HG02981 (cell line): ENCODE results near the gene PDZD2.

Experiments
- ATAC-seq: cut with Tn5 transposase; IDR thresholded peaks from one replicate; pipeline ENCODE4 v1.9.1; 2021; ENCODE audit warnings: mild to moderate bottlenecking, moderate library complexity; ENCODE audit not compliant: unreplicated experiment

The PDZD2 gene

DNA sequence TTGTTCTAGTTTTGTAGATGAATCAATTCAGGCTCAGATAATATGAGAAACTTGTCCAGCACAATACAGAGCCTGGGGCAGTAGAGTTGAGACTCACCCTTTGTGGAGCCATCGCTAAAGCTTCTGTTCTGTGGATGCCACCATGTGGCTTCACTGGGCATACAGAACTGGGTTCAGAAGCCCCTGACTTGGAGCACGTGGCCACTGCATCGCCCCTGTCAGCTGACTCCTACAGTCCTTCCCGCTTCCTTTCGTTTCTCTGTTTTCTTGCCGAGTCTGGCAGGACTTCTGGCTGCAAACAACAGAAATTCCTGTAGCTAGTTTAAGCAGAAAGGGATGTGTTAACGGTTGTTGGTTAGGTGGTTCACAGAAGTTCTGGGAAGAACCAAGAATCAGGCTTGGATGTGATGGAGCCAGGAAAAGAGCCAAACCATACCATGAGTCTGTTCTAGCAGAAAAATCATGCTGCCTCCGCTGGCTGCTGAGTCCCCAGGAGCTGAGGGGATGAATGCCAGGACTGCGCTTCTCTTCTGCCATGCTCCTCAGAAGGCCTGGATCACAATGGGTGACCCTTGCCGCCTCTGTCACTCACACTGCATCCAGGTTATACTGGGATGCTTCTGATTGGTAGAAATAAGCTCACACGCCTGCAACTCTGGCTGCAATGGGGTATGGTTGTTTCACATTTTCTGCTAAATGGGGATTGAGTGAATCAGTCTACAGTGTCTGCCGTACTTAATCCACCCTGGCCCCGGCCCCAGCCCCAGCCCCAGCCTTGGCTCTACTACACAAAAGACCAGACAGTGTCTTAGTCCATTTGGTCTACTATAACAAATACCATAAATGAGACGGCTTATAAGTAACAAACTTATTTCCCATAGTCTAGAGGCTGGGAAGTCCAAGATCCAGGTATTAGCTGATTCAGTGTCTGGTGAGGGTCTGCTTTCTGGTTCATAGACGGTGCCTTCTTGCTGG, 272.6 kb downstream of the PDZD2 start:
- ATAC-seq: no peak

GRCh38 chr5:31913808-31914207, 274.9 kb downstream of the PDZD2 start:
- no peak for ATAC-seq

GRCh38 chr5:31916327-31916726, 277.4 kb downstream of the PDZD2 start:
- ATAC-seq: no peak

- ATAC-seq: no peak
Observed at GRCh38 chr5:31918739-31919138, 279.8 kb downstream of the PDZD2 start.

DNA sequence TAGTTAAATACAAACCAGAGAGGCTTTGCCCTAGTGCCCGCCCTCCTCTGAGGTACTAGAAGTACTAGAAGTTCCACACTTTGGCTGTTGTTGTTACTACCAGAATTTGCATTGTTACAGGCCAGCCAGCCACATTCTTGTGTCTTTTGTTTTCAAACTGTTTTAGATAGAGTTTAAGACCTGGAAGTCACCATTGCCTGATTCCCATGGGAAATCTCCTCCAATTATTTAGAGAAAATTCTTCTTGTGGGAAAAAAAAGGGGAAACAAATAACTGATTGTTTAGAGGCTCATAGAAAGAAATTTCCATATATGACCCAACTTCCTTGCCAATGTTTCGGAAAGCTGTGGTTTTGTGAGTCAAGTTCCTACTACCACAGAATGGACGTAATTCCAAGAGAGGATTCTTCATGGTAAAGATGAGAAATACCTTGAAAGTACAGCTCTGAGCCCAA, 282.9 kb downstream of the PDZD2 start:
- no peak for ATAC-seq

DNA sequence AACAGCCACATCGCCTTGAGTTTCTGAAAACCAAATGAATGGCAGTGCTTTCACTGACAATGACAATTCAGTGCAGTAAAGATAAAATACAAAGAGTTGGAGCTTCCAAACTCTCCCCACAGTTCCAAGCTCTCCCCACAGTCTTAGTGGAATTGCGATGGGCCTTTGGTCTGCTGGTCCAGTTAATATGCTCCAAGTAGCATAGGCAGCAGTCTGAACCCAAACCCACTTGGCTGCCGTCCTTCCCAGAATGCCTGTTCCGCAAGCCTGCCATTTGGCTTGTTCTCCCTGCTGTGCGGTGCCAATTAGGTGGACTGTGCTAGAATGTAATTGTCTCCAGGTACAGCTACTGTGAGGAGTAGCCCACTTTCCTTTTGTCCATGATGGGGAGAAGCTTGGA, 285.1 kb downstream of the PDZD2 start:
- no peak for ATAC-seq

- no peak for ATAC-seq
Observed at GRCh38 chr5:31931874-31932273, 292.9 kb downstream of the PDZD2 start.

GRCh38 chr5:31934156-31934555, 295.2 kb downstream of the PDZD2 start:
- ATAC-seq: no peak

- no peak for ATAC-seq
Observed at GRCh38 chr5:31935496-31936369, 296.8 kb downstream of the PDZD2 start.

DNA sequence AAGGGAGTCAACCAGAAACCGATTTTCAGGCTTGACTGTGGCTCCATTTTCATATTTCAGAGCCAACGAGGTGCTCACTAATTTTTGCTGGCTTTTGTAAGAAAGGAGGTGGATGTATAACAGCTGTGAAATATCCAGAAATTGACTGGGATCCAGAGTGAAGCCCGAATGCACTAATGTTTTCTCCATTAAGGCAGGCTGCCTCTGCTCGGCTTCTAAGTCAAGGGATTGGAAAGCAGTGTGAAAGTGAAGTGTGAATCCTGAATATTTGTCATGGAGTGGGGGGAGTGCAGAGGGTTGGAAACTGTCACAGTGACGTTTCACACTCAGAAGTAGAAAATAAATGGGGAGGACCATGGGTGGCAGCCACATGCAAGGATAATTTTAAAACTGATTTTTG, 297.8 kb downstream of the PDZD2 start:
- ATAC-seq: no peak

DNA sequence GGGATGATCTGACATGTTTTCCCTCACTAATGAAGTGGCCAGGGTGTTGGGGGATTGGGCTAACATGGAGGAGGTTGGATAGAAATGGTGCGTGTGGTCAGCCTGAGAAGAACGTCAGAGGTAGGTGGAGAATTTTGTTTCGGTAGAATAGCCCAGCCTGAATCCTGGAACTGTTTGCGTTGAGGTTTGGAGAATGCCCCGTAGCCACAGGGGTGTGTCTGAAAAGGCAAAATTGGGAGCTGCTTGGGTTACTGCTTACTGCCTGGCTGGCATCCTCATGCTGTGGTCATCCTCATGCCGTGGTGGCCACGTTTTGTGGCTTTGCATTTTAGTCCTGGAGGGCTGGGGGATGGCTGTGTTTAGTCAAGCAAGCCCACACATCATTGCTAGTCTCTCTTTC, 298.3 kb downstream of the PDZD2 start:
- ATAC-seq: no peak

DNA sequence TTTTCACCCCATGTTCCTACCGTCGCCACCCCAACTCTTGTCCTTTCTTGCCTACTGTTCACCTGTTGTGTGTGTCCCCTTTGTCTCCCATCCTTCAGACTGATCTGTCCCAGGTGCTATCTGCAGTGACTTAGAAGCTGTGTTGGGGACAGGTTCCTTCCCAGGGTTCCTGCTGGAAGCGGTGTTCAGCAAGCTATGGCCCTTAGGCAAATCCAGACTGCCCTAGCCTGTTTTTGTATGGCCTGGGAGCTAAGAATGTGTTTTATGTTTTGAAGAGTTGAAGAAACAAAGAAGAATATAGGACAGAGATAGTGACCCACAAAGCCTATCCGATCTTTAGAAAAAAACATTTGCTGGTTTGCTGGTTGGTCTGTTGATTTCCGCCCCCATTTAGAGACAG, 298.8 kb downstream of the PDZD2 start:
- ATAC-seq: no peak

- ATAC-seq: no peak
Observed at GRCh38 chr5:31939151-31939550, 300.2 kb downstream of the PDZD2 start.

- ATAC-seq: no peak
Observed at GRCh38 chr5:31941151-31941755, 302.3 kb downstream of the PDZD2 start.

DNA sequence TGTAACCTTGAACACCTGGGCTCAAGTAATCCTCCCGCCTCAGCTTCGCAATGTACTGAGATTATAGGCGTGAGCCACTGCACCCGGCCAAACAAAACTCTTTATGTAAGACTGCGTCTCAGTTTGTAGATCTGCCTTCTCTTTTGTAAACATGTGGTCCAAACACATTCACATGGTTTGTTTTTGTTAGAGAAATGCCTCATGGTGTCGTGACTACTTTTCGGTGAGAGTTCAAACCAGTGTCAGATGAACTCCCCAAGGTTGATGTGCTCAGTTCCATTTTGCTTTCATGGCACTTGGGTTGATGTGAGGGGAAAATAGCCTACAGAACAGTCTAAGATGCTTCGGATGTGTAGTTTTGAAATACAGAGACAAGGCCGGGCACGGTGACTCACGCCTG, 303.6 kb downstream of the PDZD2 start:
- ATAC-seq: no peak

DNA sequence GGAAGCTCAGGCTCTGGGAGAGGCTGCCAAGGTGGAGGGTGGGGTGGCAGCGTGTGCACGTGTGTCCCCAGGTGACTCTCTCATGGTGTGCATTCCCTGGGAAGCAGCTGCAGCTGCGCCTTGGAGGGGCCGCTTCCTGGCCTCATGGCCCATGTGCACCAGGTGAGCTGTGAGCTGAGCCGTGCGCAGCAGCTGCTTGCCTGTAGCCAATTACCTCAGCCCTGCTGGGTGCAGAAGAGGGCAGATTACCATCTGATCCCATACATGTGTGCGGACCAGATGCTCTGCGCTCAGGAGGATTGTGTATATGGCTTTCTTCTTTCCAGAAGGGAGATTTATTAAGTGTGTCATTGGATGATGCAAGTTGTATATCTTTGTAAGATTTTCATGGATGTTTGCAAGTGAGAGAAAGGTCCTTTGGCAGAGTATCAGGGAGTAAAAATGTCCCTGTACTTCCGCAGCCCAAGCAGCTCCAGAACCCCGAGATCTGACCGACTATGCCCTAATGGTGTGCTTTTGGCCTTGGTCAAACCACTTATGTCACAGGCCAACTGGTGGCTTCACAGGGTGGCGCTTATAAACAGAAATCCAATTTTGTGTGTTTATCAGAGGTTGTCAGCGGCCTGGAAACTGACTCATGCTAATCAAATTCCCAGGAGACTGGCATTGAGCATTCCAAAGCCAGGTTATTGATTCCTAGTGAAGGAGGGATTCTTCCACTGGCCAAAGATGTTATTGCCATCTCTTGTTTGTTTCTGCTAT, 305.9 kb downstream of the PDZD2 start:
- no peak for ATAC-seq

DNA sequence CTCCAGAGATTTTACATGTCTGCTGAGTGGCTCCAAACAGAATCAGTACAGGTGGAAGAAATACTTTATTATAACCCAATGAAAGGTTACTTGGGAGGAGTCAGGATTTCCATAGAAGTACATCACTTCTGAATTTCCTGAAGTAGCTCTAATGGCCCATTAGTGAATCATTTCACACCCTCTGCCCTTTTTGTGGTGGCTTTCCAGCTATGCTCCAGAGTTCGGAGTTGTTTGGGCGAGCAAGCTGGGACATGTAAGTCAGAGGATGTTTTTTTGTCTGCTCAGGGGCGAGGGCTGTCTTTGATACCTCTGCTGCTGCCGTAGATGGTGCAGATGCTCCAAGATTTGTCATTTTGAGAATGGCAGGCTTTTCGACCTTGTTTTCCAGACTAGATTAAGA, 309.1 kb downstream of the PDZD2 start:
- no peak for ATAC-seq

- ATAC-seq: no peak
Observed at GRCh38 chr5:31952067-31952466, 313.1 kb downstream of the PDZD2 start.

- no peak for ATAC-seq
Observed at GRCh38 chr5:31954091-31954490, 315.2 kb downstream of the PDZD2 start.

DNA sequence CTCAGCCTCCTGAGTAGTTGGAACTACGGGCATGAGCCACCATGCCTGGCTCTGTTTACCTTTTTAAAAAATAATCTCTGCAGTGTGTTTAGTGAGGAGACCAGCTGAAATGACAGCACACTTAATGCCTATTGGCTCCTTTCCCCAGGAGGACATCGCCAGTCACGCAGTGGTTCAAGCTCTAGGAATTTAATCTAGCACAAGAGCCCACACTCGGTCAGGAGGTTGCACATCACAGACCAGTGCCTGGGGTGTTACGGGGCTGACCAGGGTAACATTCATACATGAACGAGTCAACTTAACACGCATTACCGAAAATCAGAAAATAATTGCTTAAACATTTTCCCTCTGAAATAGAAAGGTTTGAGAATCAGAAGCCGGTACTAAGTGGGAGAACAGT, 318.2 kb downstream of the PDZD2 start:
- ATAC-seq: no peak

DNA sequence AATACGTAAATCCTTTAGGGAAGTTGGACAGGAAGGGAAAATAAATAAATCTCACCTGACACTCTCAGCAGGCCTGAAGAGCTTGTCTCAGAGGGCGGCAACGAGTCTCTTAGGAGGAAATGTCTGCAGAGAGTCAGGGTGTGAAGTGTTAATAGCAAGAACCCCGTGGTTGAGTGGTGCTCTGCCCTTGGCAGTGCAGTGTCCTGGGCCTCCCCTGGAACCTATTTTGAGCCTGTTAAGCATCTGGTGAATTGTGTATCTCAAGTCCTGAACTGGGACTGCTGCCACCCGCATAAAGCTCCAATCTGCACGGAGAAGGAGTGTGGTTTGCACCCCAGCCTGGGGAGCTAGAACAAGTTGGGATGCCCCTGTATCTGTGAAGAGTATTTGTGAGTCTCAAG, 323.4 kb downstream of the PDZD2 start:
- ATAC-seq: no peak
